GM19397 (cell line): Measurements from ENCODE around the gene CHST11.

Experiments
- ATAC-seq: cut with Tn5 transposase; IDR thresholded peaks from one replicate; pipeline ENCODE4 v1.9.1; 2021; ENCODE audit warnings: mild to moderate bottlenecking, moderate library complexity; ENCODE audit not compliant: unreplicated experiment

The CHST11 gene

DNA sequence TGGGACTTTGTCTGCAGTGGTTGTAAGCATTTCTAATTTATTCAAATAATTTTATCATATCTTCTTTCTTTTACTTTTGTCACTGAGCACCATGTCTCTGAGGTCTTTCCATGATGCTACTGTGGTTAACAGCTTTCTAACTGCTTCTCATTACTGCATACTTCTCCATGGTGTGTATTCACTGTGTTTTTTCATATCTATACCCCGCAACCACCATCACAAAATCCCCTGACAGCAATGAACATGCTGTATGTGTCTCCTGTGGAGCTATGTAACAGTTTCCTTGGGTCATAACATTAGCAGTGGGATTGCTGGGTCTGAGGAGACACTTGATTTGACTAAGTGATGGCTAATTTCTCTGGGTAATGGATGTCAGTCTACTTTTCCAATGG, 29.2 kb upstream of the CHST11 start:
- no peak for ATAC-seq

GRCh38 chr12:104433061-104433460, 23.7 kb upstream of the CHST11 start:
- ATAC-seq: no peak

DNA sequence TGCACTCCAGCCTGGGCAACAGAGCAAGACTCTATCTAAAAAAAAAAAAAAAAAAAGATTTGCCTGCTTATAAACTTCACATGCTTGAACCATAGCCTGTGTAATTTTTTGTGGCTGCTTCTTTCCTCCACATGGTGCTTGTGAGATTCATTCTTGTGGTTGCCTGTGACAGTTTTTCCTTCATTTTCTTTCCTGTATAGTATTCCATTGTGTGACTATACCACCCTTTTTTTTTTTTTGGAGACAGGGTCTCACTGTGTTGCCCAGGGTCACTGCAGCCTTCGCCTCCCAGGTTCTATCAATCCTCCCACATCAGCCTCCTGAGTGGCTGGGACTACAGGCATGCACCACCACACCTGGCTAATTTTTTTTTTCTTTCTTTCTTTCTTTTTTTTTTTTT, 22.6 kb upstream of the CHST11 start:
- ATAC-seq: no peak

GRCh38 chr12:104435175-104435574, 21.6 kb upstream of the CHST11 start:
- no peak for ATAC-seq

DNA sequence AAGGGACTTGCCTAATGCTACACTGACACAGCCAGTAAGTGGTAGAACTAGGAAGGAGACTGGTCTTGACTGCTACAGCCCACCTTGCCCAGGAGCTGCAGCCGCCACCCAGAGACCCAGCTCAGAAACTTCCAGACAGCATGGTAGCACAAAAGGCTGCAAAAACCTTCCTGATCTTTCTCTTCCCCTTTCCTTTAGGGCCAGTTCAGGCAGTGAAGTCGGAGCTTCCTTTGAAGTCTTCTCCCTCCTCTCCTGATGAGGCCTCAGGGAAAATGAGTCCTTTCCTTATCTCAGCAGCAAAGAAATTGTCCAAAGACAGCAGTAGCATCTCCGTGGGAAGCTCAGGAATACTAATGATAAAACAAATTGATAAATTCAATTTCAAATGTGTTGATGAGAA, 21.0 kb upstream of the CHST11 start:
- no peak for ATAC-seq

DNA sequence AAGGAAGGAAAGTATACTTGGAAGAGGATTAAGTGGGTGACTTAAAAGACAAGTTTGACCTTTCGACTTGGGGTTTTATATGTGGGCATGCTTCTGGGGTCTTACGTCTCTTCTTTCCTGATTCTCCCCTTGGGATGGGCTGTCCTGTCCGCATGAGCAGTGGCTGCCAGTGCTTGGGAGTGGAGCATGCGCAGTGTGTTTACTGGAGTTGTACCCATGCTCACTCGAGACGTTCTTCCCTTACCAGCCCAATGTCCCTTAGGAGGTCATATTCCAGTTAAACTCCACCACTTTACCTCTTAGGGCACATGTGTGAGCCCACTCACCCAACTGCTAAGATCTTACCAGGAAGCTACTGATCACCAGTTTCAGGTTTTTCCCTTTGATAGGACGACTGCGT, 20.0 kb upstream of the CHST11 start:
- ATAC-seq: no peak

GRCh38 chr12:104438134-104438533, 18.6 kb upstream of the CHST11 start:
- no peak for ATAC-seq

GRCh38 chr12:104439137-104439536, 17.6 kb upstream of the CHST11 start:
- ATAC-seq: no peak

DNA sequence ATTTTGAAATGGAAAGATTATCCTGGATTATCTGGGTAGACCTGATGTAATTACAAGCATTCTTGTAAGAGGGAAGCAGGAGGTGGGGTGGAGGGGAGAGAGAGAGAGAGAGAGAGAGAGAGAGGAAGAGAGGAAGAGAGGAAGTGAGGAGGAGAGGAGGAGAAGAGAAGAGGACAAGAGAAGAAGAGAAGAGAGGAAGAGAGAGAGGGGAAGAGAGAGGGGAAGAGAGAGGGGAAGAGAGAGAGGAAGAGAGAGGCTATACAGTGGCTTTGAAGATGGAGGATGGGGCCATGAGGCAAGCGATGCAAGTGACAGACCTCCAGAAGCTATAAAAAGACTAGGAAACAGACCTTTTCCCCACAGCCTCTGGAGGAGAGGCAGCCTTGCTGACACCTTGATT, 13.7 kb upstream of the CHST11 start:
- ATAC-seq: no peak

DNA sequence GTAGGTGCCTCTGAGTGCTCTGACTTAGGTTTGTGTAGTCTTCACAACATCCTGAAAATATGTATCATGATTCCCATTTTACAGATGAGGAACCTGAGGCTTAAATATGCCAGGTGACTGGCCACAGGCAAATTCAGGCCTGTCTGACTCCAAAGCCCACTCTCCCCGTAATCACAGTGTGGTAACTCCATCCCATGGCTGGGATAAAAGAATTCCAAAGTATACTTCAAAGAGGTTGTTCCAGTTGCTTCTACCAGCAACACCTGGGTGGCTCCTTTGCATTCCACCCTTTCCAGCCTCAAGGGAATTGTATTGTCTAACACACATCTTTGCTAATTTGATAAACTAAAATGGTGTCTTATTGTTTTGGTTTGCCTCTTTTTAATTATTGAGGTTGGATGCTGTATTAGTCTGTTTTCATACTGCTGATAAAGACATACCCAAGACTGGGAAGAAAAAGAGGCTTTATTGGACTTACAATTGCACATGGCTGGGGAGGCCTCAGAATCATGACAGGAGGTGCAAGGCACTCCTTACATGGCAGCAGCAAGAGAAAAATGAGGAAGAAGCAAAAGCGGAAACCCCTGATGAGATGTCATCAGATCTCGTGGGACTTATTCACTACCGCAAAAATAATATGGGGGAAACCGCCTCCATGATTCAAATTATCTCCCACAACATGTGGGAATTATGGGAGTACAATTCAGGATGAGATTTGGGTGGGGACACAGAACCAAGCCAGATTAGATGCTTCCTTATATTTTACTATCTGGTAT, 9.9 kb upstream of the CHST11 start:
- ATAC-seq: no peak

- ATAC-seq: no peak
These were observed 8.7 kb upstream of the CHST11 start for GRCh38 chr12:104448031-104448430.

DNA sequence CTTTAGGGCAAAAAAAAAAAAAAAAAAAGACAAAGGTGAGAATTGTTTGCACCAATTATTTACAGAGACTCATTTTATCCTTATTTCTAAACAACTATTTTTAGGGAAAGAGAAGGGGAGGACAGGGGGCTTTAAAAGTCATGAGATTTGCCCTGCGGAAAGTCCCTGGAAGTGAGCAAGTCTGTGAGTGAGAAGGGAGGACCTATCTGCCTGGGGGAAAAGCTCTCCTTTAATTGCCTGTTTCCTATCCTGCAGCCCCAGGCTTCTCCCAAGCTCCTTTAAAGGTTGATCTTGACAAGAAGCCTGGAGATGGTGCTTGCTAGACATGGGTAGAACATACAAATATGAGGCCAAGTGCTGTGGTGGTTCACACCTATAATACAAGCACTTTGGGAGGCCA, 8.3 kb upstream of the CHST11 start:
- no peak for ATAC-seq

GRCh38 chr12:104450700-104451099, 6.0 kb upstream of the CHST11 start:
- ATAC-seq: no peak

- no peak for ATAC-seq
These were observed 4.7 kb upstream of the CHST11 start for GRCh38 chr12:104452087-104452486.

DNA sequence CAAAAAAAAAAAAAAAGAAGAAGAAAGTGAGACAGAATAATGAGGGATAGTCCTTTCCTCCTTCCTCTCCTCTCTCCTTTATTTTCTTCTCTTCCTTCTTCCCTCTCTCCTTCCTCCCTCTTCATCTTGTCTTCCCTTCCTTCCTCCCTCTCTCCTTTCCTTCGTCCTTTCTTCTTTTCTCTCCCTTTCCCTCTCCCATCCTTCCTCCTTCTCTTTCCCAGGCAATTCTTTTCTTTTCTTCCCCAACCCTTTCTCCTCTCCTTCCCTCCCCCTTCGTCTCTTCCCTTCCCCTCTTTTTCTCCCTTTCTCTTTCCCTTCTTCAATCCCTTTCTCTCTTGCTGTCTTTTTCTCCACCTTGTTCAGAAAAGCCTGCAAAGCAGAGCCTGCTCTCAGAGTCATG, 3.6 kb upstream of the CHST11 start:
- no peak for ATAC-seq

DNA sequence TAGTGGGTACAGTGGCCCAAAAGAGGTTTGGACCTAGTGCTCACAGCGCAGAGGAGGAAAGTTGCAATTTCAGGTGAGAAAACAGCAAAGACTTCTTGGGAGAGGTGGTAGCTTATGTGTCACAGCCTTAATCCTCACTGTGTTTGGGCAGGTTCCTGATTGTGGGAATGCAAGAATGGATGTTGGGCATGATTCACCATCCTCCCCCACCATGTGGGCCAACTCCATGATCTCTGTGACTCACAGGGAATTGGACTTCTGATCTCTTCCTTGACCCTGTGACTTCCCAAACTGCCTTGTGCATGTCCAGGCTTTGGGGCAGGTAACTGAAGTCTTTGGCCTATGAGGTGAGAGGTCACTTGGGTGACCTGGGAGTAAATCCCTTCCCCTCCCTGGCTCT, 1.8 kb upstream of the CHST11 start:
- ATAC-seq: no peak

DNA sequence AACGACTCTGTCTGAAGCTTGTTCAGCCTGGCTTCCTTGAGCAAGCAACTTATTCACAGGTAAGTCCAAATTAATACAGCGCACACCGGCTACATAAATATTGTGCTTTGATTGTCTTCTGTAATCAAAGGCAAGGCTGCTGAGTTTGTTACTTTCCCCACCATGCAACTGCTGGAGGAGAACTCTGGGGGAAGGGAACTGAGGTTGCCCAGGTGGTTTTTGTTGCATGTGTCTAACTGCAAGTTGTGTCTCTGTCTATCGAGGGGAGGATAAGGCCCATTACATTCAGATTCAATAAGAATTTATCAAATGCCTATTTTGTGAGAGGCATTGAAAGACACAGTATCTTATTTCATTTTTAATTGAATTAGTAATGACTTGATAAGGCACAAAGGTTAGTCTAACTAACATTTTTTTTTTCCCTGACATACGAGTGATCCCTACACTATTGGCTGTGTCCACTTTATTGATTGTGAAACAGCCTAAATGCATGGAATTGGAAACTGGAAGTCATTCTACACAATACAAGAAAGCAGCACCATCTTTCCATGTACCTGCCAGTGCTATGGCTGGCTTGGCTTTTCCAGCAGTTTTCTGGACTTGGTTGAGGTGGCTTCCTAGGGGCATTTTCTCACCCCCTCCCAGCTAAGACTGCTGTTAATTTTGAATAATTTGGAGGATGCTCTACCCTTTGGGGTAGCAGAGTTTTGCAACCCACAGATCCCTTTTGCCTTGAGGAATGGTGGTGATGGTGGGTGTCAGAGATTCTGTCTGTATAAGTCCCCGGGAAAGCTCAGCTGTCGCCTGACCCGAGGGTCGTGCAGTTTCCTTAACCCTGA, 951 bp upstream of the CHST11 start:
- ATAC-seq: no peak

DNA sequence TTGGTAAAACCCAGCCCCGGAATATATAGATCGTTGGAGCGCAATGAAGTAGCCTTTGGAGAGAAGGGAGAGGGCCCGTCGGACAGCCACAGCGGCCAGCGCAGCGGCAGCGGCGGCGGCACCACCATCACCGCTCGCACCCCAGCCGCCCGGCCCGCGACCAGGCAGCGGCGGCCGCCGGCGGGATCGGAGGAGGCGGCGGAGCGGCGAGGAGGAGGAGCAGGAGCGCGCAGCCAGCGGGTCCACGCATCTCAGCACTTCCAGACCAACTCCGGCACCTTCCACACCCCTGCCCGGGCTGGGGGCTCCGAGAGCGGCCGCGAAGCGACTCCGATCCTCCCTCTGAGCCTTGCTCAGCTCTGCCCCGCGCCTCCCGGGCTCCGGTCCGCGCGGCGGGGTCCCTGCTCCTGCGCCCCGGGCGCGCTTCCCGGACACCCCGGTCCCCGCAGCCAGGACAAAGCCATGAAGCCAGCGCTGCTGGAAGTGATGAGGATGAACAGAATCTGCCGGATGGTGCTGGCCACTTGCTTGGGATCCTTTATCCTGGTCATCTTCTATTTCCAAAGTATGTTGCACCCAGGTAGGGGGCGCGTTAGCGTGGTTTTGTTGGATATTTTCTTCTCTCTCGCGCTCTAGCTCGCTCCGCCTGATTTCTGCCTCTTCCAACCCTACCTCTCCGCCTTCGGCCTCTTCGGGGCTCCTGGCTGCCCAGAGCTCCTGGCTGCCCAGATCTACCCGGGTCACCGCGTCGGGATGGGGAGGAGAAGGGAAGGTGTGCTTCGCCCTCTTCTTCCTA, 400 bp downstream of the CHST11 start:
- ATAC-seq: peak; percentile 36

DNA sequence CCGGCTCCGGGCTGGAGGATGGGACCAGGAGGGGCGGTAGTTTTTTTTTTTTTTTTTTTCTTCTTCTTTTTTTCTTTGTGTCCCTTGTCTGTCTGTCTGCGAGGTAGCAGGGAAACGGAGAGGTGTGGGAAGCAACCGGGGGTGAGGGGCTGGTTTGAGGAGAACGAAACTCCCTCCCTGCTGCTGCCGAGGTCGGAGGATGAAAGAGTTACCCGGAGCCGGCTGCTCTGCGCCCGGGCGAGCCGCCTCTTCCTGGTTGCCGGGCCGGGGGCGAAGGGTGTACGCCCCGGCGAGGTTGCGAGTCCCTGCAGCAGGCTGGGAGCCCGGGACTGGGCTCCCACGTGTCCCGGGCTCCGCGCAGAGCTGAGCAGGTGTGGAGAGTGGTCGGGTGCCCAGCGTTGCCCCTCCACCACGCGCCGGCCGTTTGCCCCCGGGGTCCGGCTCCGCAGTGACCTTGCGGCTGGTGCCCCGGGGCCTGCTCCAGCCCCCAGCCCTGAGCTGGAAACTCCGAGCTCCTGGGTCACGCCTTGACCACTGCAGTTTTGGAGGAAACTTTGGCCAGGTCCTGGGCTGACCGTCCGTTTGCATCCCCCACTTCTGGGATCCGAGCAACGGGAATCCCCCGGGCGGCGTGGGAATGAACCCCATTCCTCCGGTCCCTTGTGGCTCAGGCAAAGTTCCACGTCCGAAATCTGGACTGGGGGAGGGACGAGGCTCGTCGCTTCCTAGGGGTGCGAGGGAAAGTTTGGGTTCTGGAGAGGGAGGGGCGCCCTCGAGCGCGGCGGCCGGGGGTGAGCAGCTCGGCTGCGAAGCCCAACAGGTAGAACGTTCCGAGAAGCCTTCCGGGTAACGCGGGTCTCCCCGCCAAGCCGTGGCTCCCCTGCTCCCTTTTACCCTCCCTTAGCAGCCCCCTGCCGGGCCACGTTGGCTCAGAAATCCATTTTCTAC, 1.3 kb downstream of the CHST11 start:
- ATAC-seq: no peak

DNA sequence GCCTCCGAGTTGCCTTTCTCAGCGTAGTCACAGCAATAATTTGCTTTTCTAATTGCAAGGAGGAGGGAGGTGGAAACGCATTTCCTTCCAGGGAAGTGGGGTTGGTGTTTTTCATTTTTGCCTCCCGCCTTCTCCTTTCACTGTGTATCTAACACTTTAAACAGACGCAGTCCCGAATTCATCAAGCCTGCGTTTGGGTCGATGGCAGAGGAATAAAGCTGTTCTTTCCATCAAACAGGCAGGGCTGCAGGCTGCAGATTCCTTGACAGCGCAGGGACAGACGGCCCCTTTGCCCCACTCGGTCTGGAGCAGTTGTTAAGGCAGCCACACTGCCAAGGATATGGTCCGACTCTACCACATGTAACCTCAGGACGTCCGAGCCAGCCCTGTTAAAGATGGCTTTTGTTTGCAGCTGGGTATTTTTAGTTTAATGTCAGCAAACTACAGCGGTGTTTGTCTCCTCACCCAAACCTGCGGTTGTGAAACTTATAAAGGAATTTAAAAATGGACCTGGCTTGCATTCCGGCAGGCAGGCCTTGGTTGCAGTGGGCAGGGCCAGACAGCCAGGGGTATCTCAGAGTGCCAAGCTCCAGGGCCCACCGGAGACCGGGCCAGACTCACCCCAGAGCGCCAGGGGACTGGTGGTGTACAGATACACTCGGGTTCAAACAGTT, 2.1 kb downstream of the CHST11 start:
- ATAC-seq: no peak
